ENCODE measurements around the gene EVI2A.

Gene EVI2A

GRCh38 chr17:31313982-31314781, 7.2 kb downstream of the EVI2A start, which contains the start of gene EVI2B:
TSS of gene EVI2B (minus strand) at chr17:31314054. CDS start at chr17:31305609, 8,445 bp downstream.
- peak within 1 kb of the TSS; percentile 89 for H3K4me3 ChIP-seq (ENCODE audit: low read depth, low read length)
- DNase-seq (ENCODE audit: low read depth) = peak; percentile 81
- no peak for TF ChIP-seq CTCF (IDR thresholded peaks at IDR 0.05; ENCODE audit: insufficient read depth, low read depth, low read length, missing control alignments)

GRCh38 chr17:31312223-31312622, 9.2 kb downstream of the EVI2A start:
- H3K4me3 ChIP-seq (ENCODE audit: low read depth, low read length) = peak overlapping the region; percentile 89
- DNase-seq (ENCODE audit: low read depth) = peak; percentile 69

GRCh38 chr17:31311526-31311925, 9.9 kb downstream of the EVI2A start:
- no peak for TF ChIP-seq CTCF (IDR thresholded peaks at IDR 0.05; ENCODE audit: insufficient read depth, low read depth, low read length, missing control alignments)
- H3K4me3 ChIP-seq (ENCODE audit: low read depth, low read length) = peak overlapping the region; percentile 89
- DNase-seq (ENCODE audit: low read depth) = peak; percentile 22

GRCh38 chr17:31310886-31311285, 10.5 kb downstream of the EVI2A start:
- TF ChIP-seq CTCF (IDR thresholded peaks at IDR 0.05; ENCODE audit: insufficient read depth, low read depth, low read length, missing control alignments) = no peak
- peak overlapping the region; percentile 89 for H3K4me3 ChIP-seq (ENCODE audit: low read depth, low read length)

GRCh38 chr17:31310260-31310659, 11.2 kb downstream of the EVI2A start:
- peak overlapping the region; percentile 89 for H3K4me3 ChIP-seq (ENCODE audit: low read depth, low read length)
- TF ChIP-seq CTCF (IDR thresholded peaks at IDR 0.05; ENCODE audit: insufficient read depth, low read depth, low read length, missing control alignments) = no peak
- peak; percentile 56 for DNase-seq (ENCODE audit: low read depth)

More at GRCh38 chr17:31310886-31311285, 10.5 kb downstream of the EVI2A start:
- peak; percentile 58 for DNase-seq (ENCODE audit: low read depth)

- peak overlapping the region; percentile 89 for H3K4me3 ChIP-seq (ENCODE audit: low read depth, low read length)
- TF ChIP-seq CTCF (IDR thresholded peaks at IDR 0.05; ENCODE audit: insufficient read depth, low read depth, low read length, missing control alignments) = no peak
- DNase-seq (ENCODE audit: low read depth) = peak; percentile 75
Observed at GRCh38 chr17:31309556-31309955, 11.9 kb downstream of the EVI2A start.

GRCh38 chr17:31308372-31309334, 12.8 kb downstream of the EVI2A start:
- DNase-seq (ENCODE audit: low read depth) = peak; percentile 70
- TF ChIP-seq CTCF (IDR thresholded peaks at IDR 0.05; ENCODE audit: insufficient read depth, low read depth, low read length, missing control alignments) = no peak

More at GRCh38 chr17:31308372-31309334, 12.8 kb downstream of the EVI2A start:
- peak overlapping the region; percentile 89 for H3K4me3 ChIP-seq (ENCODE audit: low read depth, low read length)
